ENCODE data around the gene CARHSP1. TPM values are rescaled to one million over a fixed set of nuclear protein-coding genes. Genes with fewer than 3 reads are reported as not detected.
A peak's percentile ranks its signal among the peaks of the same experiment; 100 is the strongest.

The CARHSP1 gene
- total RNA-seq, 1 experiment from 2014 or later, result 79.7 TPM

- no TSS peak for BruUV-seq (replicated peaks)
- no peak overlapping the region; the same call in 1 of the 2 replicates for H3K27ac ChIP-seq (ENCODE audit: low read depth, low read length)
- CTCF ChIA-PET, result interaction anchor here (0.9 kb wide), 1 partner anchor 25 kb away, joined by 3 read pairs; no protein-coding TSS in a partner anchor
These were observed 13.6 kb downstream of the CARHSP1 start for GRCh38 chr16:8855051-8855786.

More at GRCh38 chr16:8855051-8855786, 13.6 kb downstream of the CARHSP1 start:
- Histone ChIP-seq H3K4me3 (replicated peaks in 1 of 2; ENCODE audit: low read depth in 1 of 2, low read length in 2 of 2) (no peak overlapping the region), H3K36me3 (ENCODE audit: control insufficient read depth in 1 of 2, insufficient read depth in 2 of 2, low read length in 2 of 2) (peaks cover 26 to 42% of the 10 kb centered on the region in 2 experiments), H3K9me3 (ENCODE audit: control insufficient read depth in 1 of 2, insufficient read depth in 1 of 2, low read depth in 1 of 2, low read length in 2 of 2) (no peaks in the 10 kb centered on the region), H3K27me3 (ENCODE audit: insufficient read depth, low read length) (no peaks in the 10 kb centered on the region), H3K4me2 (ENCODE audit: low read length) (no peak overlapping the region), H3K9ac (ENCODE audit: low read length) (no peak overlapping the region), H2AFZ (ENCODE audit: low read depth, low read length, poor library complexity, severe bottlenecking) (no peak overlapping the region), H3K79me2 (ENCODE audit: insufficient read depth, low read length) (peaks cover 23% of the 10 kb centered on the region), H3K4me1 (ENCODE audit: control insufficient read depth in 1 of 2, insufficient read depth in 2 of 2, low read length in 2 of 2) (no peaks in the 10 kb centered on the region; a peak in 1 of 4 replicates), H3K9me2 (ENCODE audit: insufficient read depth) (no peaks in the 10 kb centered on the region), H4K20me1 (ENCODE audit: insufficient read depth) (no peaks in the 10 kb centered on the region)
- POLR2A ChIA-PET, result interaction anchor here (1.4 kb wide), 1 partner anchor 14 kb away, joined by 4 read pairs; the partner anchor contains the start of gene CARHSP1
- DNase-seq (ENCODE audit: low read depth, low spot score) (no peak), ATAC-seq (peak; percentile 24)
- TF ChIP-seq CEBPB (IDR thresholded peaks at IDR 0.05; ENCODE audit: low read depth) (no peak), SRF (IDR thresholded peaks at IDR 0.05; ENCODE audit: low read depth) (no peak), EGR1 (IDR thresholded peaks at IDR 0.05; ENCODE audit: low read depth) (no peak), RAD21 (IDR thresholded peaks at IDR 0.05; ENCODE audit: low read depth) (peak; percentile 35)
- TF ChIP-seq, protein P1, sequence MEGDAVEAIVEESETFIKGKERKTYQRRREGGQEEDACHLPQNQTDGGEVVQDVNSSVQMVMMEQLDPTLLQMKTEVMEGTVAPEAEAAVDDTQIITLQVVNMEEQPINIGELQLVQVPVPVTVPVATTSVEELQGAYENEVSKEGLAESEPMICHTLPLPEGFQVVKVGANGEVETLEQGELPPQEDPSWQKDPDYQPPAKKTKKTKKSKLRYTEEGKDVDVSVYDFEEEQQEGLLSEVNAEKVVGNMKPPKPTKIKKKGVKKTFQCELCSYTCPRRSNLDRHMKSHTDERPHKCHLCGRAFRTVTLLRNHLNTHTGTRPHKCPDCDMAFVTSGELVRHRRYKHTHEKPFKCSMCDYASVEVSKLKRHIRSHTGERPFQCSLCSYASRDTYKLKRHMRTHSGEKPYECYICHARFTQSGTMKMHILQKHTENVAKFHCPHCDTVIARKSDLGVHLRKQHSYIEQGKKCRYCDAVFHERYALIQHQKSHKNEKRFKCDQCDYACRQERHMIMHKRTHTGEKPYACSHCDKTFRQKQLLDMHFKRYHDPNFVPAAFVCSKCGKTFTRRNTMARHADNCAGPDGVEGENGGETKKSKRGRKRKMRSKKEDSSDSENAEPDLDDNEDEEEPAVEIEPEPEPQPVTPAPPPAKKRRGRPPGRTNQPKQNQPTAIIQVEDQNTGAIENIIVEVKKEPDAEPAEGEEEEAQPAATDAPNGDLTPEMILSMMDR (IDR thresholded peaks at IDR 0.05 in 2 of 3, conservative IDR thresholded peaks at IDR 0.05 in 1 of 3; ENCODE audit: borderline replicate concordance in 1 of 3, insufficient read depth in 1 of 3, low read depth in 2 of 3, low read length in 2 of 3), result peak in 2 of 3 experiments; percentile 42 to 55; a peak in 4 of 6 replicates
- intact Hi-C loops (cut with micrococcal nuclease), result no loop called here
- RAD21 ChIA-PET (ENCODE audit: low non-redundant PET in 1 of 2, low total read pairs in 2 of 2, uncharacterized antibody in 2 of 2, unreplicated experiment in 2 of 2), result interaction anchor here in 1 of 2 experiments (0.6 kb wide), 1 partner anchor 194 kb away, joined by 3 read pairs; no protein-coding TSS in a partner anchor
